NCI-H1105 treated with DMSO at 0.1 percent for 48 hours (cell line): Measurements from ENCODE around the gene ATF3.
"Not testable (repeated sequence)": the region's sequence is repeated elsewhere in the genome, so short reads cannot be mapped to it uniquely, and the experiment has no call there.

Experiments
- DNase-seq: peaks from one replicate; lab custom pipeline; 2025; lab: John Stamatoyannopoulos, UW

The ATF3 gene

DNA sequence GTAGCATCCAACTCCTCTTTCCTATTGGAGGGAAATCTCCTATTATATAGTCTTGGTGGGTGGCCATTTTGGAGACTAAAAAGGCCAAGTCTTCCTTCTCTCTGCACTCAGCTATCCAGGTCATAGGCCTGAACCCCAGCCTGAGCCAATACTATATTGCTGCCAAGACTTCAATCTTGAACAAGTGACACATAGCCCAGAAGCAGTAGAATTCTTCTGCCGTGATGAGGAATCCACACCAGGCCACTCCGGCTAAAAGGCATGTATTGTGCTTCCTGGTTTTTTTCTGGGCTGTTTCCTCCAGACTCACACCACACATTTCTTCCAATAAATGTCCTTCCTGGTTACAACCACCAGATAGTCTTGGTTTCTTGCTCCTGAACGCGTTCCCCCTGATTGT, 43.0 kb downstream of the ATF3 start:
- DNase-seq: no peak

DNA sequence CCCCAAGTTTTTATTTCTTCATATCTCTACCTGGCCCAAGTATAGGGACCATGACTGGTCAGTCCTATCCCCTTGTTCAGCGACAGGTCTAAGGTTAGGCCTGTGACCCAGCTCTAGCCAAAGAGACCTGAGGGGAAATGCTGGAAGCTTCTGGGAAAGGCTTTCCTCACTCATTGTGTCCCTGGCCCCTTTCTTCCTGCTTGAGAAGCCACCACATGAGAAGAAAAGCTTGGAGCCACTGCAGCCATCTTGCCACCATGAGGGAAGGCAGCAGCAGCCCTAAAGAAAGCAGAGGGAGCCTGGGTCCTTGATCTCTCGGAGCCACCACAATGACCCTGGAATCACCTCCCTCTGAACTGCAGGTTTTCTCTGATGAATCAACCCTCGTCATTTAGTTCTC, 43.4 kb downstream of the ATF3 start:
- no peak for DNase-seq

DNA sequence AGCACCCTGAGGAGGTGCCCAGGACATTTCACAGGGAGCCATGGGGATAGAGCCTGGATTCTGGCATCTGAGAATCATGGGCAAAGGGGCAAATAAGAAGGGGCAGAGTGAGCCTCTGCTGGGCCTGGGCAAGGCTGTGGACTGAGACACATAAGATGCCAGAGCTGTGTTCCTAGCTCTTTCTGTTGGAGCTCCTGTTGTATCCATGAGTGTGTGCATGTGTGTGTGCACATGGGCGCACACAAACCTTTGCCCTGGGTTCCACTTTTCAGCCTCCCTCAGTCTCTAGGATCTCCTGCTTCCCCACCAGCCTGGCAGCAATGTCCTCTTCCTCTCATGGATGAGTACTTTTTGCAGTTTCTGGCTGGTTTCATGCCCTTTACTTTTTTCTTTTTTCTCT, 44.0 kb downstream of the ATF3 start:
- DNase-seq: no peak

DNA sequence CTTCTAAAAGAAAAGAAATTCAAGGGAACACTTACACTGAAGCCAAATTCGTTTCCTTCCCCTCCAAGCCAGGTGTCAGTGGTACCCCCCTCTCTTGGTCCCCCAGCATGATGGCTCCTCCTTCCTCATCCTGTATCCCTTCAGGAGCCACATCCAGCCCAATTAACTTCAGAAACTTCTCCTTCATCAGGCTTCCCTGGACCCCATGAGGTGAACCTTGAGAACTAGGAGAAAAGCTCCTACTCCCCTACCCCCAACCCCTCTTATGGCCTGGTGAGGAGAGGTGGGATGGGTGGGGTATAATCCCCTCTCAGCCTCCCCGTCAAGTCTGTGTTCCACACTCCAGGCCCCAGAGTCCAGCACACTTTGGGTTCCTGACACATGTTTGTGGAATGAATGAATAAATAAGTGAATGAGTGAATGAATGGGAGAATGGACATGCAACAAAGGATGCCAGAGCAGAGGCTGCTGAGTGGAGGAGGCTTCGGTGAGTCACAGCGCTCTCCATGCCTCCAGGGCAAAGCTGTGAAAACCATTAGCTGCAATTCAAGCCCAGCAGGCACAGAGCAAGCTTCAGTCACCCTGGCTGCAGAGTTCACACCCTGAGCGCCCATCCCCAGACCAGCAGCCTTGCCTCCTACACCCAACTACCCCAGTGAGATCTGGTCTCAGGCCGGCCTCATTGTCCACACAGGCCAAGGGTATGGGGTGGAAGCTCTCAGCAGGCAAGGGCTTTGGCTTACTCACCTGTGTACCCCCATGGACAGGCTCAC, 47.3 kb downstream of the ATF3 start:
- DNase-seq: no peak

DNA sequence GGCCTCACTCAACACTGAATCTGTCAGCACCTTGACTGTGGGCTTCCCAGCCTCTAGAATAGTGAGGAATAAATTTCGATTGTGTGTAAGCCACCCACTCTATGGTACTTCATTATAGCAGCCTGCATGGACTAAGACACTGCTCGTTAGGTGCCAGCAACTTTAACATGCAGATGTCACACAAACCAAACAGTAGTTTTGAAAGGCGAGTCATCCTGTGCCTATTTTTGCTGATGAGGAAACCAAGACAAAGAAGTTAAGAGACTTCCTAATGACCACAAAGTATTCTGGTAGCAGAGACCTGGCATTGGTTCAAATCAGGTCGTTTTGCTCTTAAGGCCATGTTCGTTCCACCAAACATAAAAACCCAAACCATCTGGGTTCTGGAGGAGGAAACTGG, 48.2 kb downstream of the ATF3 start:
- DNase-seq: no peak

DNA sequence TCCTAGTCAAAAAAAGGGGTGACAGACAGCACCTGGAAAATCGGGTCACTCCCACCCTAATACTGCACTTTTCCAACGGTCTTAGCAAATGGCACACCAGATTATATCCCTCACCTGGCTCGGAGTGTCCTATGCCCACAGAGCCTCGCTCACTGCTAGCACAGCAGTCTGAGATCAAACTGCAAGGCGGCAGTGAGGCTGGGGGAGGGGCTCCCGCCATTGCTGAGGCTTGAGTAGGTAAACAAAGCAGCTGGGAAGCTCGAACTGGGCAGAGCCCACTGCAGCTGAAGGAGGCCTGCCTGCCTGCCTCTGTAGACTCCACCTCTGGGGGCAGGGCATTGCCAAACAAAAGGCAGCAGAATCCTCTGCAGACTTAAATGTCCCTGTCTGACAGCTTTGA, 49.7 kb downstream of the ATF3 start:
- DNase-seq: not testable (repeated sequence)

DNA sequence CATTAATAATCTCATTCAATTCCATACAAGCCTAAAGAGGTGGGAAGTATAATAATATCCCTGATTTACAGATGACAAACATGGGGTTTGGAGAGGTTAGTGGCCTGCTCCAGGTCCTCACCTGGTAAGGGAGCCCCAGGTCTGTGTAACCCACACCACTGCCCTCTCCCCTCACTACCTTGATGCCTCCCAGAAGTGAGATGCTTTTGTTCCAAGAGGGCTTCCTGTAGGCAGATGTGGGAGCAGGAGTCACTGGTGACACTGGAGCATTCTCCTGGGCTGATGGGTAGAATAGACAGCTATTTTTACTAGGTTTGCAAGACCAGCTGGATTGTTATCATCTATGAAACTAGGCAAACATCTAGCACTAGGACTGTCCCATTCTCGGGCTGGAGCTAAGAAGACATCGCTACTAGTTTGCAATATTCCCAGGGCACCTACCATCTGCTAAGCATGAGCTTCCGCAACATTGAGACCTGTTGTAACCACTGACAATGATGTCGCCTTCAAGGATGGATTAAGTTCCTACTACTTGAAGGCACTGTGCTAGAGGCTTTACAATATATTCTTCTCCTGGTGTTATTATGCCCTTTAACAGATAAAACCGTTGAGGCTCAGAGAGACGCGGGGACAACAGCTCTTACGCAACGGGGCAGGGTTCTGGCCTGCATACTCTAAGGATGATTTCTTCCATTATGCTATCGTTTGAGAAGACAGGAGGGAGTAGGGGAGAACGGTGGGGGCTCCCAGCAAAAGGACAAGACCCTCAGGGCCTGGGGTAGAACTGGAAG, 56.0 kb downstream of the ATF3 start:
- no peak for DNase-seq

DNA sequence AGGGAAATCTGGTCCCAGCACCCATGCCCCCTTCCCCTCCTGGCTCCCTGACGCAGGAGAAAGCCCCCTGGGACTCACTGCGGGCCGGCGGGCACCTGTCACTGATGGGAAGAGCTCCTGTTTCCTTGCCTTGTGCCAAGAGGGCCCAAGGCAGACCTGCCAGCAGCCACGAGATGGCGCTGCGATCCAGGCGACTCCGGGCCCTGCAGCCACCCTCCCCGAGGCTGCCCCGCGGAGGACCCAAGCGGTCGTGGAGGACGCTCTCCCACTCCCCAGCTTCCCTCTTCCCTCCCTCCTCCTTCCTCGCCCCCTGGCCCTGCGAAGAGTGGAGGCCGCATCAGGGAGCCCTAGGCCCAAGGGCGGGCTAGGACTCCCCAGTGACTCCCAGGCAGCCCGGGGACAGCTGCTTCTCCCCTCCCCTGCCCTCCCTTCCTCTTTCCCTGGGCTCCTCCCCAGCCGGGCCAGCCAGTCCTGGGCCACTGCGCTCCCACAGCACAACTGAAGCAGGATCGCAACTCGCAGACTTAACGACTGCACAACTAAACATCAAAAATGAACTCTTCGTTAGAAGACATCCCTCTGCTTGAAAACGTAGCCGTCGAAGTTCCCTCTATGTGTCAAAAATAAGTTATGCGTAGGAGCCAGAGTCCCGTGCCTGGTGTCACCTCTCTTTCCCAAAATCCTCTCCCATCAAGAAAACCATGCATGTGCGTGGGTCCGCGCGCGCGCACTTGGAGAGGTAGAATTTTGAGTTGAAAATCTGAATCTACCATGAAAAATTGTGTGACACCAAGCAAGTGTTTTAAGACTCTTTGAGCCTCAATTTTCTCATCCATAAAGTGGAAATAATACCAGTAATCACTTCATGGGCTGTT, 56.9 kb downstream of the ATF3 start:
- peak; percentile 72 for DNase-seq

DNA sequence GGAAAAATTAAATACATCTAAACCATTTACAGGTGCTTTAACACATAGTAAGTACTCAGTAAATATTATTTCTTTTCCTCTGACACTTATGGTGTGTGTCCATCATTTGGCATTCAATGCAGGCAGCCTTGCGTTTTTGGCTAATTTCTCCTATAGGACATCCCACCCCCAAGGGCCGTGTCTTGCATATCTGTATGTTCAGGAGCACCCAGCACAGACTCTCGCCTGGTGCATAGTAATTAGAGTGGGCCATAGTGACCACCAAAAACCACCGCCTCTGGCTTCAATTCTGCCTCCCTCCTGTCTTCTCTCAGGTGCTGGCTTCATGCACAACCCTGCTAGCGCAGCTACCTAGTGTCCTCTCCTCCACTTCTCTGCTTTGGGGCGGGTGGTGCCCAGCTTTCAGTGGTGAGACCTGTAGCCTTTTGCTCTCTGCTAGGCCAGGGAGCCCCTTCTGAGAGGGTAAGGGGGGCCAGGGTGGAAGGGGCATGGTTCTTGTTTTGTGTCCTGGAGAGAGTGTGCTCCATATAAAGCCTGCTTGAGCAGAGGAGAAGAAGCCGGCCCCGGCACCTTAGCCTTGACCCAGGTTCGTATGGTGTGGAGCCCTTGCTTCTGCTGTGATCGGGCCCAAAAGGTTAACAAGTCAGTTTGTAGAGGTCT, 57.7 kb downstream of the ATF3 start:
- DNase-seq: no peak

DNA sequence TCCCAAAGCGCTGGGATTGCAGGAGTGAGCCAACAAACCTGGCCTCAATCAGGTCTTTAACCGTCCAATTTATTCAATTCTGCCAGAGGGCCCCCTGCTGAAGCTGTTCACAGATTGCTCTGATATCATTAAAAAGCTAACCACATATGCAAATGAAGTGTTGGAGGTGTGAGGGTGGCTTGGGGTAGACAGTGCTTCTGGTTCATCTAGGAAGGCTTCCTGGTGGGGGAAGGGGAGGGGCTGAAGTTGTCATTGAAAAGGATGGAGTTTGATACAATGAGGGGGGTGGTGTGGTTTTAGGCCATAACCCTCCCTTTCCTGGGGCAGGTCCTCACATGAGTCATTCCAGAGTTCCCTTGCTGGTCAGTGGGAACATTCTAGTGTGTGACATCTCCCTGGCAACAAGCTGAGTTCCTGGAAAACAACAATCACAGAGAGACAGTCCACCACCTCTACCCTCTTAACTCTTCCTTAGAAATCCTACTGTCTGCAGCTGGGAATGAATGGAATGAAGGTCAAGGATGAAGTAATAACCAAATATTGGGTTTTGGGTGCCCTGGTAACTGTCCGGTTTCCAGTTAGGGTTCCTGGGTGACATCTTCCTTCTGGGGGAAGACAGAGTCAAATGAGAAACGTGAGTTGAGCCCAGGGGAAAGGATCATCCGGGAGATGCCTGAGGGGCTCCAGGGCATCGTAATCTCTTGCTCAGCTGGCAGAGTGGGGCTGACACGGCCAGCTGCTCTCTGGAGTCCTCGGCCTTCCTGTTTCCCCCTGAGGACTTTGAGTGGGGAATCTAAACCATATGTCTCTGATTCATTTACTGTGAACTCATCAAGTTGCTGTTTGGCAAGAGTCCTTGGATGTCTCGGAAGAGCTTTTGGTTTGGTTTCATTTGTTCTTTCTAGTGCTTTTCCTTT, 58.9 kb downstream of the ATF3 start:
- DNase-seq: no peak

DNA sequence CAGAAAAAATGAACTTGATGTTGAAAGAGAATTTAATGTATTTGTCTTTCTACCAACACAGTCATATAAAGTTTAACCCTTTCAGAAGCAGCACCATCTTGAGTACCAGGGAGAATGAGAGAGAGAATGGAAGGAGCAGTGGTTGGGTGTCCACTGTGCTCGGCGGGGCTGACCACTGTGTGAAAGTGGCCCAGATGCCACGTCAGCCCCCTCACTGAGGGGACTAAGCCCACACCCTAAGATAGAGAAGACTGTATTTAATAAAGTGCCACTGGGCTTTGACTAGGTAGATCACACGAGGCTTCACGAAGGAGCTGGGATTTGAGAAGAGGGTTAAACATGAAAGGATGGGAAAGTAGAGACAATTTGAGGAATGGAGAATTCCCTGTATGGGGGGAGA, 59.9 kb downstream of the ATF3 start:
- DNase-seq: no peak

DNA sequence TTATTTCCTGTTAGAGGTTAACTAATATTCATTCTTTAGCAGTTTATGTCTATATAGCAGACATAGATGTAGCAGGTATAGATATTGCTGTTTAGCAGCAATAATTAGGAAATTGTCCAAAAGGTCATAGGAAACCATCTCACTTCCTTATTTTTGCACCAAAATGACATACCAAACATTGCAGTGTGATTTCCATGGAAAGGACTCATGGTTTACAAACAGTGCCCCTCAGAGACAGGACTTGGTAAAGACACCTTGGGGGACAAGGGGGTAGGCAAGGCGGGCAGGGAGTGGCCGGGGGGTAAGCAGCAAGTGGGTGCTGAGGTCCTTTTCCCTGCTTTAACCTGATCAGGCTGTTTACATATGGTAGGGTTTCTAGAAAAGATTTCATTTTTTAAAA, 60.5 kb downstream of the ATF3 start:
- DNase-seq: peak; percentile 8

DNA sequence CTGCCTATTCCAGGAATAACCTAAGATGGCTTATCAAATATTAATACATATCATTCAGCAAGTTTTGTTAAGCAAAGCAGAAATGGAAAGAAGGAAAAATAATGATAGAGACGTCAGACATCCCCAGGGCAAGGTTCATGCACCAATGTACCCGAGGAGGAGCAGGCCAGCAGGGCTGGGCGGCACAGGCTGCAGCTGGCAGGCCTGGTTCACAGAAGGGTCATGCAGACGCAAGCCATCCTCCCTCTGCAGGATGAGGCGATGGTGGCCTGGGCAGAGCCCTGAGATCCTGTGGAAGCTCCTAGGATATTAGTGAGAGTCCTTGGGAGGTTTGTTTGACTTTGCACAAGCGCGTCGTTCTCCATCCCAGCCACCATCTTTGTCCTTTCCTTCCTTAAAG, 61.0 kb downstream of the ATF3 start:
- DNase-seq: no peak

DNA sequence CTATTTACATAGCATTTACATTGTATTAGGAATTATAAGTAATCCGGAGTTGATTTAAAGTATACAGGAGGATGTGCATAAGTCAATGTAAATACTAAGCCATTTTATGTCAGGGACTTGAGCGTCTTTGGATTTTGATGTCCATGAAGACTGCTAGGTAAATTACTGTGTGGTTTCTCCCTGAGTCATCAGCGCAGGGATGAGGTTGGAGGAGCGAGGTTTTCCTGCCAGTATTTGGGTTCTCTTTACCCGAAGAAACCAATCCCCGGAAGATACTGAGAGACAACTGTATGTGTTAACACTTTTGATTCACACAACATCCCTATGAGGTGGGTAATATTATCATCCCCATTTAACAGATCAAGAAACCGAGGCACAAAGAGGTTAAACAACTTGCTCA, 61.7 kb downstream of the ATF3 start:
- no peak for DNase-seq
